ENCODE measurements around the gene B2M. TPM values are rescaled to one million over a fixed set of nuclear protein-coding genes. Genes with fewer than 3 reads are reported as not detected.
"Not testable (repeated sequence)": the region's sequence is repeated elsewhere in the genome, so short reads cannot be mapped to it uniquely, and the experiment has no call there.

Gene B2M
- total RNA-seq, 2 experiments from 2014 or later = 7,848 to 8,493 TPM

DNA sequence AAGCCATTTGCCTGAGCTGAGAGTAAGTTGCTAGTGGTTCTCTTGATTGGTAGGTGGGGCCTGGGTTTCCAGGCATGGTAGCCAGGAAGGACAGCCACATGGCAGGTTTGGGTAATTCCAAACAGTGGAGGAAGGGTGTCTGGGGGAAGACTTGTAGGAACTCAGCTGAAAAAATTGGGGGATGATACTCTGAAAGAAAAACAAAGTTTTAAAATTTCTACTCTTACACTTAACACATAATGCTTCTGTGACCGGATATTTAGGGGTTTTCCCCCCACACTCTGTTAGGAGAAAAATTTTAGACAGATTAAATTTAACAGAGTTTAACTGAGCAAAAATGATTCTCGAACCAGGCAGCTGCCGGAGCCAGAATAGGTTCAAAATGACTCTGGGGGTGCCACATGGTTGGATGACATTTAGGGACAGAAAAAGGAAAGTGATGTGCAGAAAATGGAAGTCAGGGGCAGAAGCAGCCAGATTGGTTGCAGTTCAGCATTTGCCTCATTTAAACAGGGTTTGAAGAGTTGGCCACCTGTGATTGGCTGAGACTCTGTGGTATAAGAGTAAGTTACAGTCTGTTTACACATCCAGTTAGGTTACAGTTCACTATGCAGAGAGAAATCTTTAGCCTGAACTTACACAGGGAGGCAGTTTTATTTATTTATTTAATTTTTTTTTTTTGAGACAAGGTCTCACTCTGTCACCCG, 8.1 kb downstream of the B2M start:
- no peaks in the 10 kb centered on the region for H3K9me3 Mint-ChIP-seq
- H3K27ac Mint-ChIP-seq = peak overlapping the region; percentile 91
- no peak for DNase-seq
- POLR2A ChIA-PET = interaction anchor here (0.7 to 24.8 kb wide), 7 partner anchors 2 to 183 kb away, joined by 3 to 1864 read pairs (median 427); partner anchors contain the start of genes B2M, EIF3J, PATL2 and SPG11
- ATAC-seq (ENCODE audit: low read depth) = peak; percentile 57
- H3K36me3 Mint-ChIP-seq = peaks cover 53% of the 10 kb centered on the region
- H3K4me3 Mint-ChIP-seq = peak overlapping the region; percentile 65
- H3K4me1 Mint-ChIP-seq = peaks cover 71% of the 10 kb centered on the region
- no peaks in the 10 kb centered on the region for H3K27me3 Mint-ChIP-seq

DNA sequence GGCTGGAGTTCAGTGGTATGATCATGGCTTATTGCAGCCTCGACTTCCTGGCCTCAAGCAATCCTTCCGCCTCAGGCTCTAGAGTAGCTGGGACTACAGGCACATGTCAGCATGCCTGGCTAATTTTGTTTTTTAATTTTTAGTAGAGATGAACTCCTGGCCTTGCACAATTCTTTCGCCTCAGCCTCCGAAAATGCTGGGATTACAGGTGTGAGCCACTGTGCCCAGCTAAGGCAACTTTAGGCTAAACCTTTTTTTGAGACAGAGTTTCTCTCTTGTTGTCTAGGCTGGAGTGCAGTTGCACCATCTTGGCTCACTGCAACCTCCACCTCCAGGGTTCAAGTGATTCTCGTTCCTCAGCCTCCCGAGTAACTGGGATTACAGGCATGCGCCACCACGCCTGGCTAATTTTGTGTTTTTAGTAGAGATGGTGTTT, 8.7 kb downstream of the B2M start:
- POLR2A ChIA-PET = interaction anchor here (0.7 to 24.8 kb wide), 6 partner anchors 2 to 169 kb away, joined by 3 to 1864 read pairs (median 830); partner anchors contain the start of genes B2M, PATL2, SPG11 and TRIM69
- peaks cover 48% of the 10 kb centered on the region for H3K36me3 Mint-ChIP-seq
- peaks cover 72% of the 10 kb centered on the region for H3K4me1 Mint-ChIP-seq
- peak overlapping the region; percentile 91 for H3K27ac Mint-ChIP-seq
- H3K27me3 Mint-ChIP-seq, H3K9me3 Mint-ChIP-seq, H3K4me3 Mint-ChIP-seq: not testable (repeated sequence)
- peak; percentile 51 for DNase-seq
- ATAC-seq (ENCODE audit: low read depth) = peak; percentile 2

DNA sequence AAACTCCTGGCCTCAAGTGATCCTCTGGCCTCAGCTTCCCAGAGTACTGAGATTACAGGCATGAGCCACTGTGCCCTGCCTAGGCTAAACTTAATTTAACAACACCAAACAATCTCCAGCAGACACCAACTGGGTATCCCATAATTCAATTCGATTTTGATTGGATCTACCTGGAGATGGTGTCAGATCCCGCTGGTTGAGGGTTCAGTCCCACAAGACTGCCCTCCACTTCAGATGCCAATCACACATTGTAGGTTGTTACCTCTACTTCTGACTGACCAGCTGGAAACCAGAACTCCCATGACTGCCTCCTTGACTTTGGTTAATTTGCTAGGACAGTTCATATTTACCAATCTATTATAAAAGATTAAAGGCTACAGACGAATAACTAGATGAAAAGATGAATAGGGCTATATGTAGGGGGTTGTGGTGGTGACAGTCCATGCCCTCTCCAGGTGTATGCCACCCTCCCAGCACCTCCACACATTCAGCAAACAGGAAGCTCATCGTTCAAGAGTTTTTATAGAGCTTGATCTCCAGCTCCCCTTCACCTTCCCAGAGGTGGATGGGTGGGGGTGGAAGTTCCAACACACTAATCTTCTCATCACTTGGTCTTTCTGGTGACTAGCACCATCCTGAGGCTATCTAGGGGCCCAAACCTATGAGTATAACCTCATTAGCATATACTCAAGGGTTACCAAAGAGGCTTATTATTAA, 9.3 kb downstream of the B2M start:
- H3K27me3 Mint-ChIP-seq = no peaks in the 10 kb centered on the region
- H3K27ac Mint-ChIP-seq = peak overlapping the region; percentile 91
- POLR2A ChIA-PET = interaction anchor here (0.7 to 24.8 kb wide), 8 partner anchors 3 to 170 kb away, joined by 3 to 1864 read pairs (median 215); partner anchors contain the start of genes B2M, PATL2, SPG11 and TRIM69
- ATAC-seq (ENCODE audit: low read depth) = peak; percentile 4
- peaks cover 71% of the 10 kb centered on the region for H3K4me1 Mint-ChIP-seq
- H3K4me3 Mint-ChIP-seq = peak overlapping the region; percentile 22
- peaks cover 42% of the 10 kb centered on the region for H3K36me3 Mint-ChIP-seq
- DNase-seq = no peak
- no peaks in the 10 kb centered on the region for H3K9me3 Mint-ChIP-seq

DNA sequence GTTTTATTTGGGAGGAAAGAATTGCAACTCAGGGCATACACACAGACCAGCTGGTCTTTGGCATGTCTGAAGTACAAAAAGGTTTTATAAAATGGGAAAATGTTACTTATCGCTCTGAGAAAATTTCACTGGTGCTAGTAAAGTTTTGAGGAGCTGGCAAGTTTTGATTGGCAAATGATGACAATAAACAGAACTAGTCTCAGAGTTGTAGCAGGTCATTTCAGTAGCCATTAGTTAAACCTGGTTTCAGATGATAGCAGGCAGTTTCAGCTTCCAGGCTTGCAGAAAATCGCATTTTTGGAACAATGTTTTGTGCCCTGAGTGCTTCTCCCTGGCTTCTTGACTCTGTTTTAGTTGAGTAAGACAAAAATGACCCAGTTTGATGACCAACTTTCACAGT, 10.7 kb downstream of the B2M start:
- no peaks in the 10 kb centered on the region for H3K9me3 Mint-ChIP-seq
- H3K27ac Mint-ChIP-seq = peak overlapping the region; percentile 91
- no peak for DNase-seq
- POLR2A ChIA-PET = interaction anchor here (18.2 to 24.8 kb wide), 4 partner anchors 4 to 55 kb away, joined by 427 to 1864 read pairs (median 1549); partner anchors contain the start of genes B2M, PATL2, SPG11 and TRIM69
- no peaks in the 10 kb centered on the region for H3K27me3 Mint-ChIP-seq
- no peak overlapping the region for H3K4me3 Mint-ChIP-seq
- peaks cover 28% of the 10 kb centered on the region for H3K36me3 Mint-ChIP-seq
- H3K4me1 Mint-ChIP-seq = peaks cover 67% of the 10 kb centered on the region
- no peak for ATAC-seq (ENCODE audit: low read depth)

DNA sequence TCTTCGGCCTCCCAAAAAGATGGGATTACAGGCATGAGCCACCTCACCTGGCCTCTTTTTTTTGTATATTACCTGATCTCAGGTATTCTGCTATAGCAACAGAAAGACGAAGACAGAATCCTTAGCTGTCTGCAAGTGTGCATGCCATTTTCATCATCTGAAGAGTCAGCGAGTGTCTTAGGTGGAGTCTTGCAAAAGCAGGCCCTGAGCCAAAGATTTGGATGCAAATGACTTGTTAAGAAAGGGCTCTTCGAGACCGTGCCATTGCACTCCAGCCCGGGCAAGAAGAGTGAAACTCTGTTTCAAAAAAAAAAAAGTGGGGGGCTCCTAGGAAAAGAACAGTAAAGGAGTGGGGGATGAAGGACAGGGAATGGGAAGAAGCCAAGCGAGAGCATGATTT, 14.8 kb downstream of the B2M start:
- Mint-ChIP-seq H3K27ac (peak overlapping the region; percentile 100), H3K27me3 (no peaks in the 10 kb centered on the region), H3K36me3 (peaks cover 5% of the 10 kb centered on the region), H3K4me3 (peak overlapping the region; percentile 83), H3K9me3 (no peaks in the 10 kb centered on the region), H3K4me1 (peaks cover 54% of the 10 kb centered on the region)
- no peak for ATAC-seq (ENCODE audit: low read depth)
- DNase-seq = no peak
- POLR2A ChIA-PET = interaction anchor here (0.8 to 24.8 kb wide), 8 partner anchors 3 to 61 kb away, joined by 3 to 1864 read pairs (median 28); partner anchors contain the start of genes B2M, PATL2, SPG11 and TRIM69

DNA sequence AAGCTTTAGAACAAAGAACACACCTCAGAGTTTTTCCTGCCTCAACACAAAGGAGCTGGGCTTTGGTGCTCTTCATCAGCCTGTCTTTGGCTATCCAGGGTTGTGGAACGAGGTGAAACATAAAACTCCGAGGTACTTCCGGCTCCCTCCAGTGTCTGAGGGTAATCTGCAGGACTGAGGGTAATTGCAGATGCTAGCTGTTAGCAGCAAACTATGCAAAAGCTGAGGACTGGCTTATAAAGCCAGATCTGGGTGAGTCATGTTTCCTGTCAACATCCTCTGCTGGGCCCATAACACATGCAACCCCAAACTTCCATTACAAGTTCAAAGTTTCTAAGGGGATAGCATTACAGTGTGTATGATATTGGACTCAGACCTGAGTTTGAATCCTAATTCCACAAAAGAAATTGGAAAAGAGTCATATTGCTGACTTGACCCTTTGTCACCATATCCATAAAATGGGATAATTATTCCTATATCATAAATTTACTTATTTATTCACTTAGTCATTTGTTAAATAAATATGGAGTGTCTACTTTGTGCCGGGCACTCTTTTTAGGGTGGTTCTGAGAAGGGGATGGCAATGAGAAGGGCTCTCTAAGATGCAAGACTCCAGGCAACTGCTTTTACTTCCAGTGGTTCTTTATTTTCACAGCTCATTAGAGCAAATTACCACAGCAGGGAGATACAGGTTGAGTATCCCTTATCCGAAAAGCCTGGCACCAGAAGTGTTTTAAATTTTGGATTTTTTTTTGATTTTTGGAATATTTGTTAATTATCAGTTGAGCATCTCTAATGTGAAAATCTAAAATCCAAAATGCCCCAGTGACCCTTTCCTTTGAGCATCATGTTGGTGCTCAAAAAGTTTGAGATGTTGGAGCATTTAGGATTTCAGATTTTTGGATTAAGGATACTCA, 15.5 kb downstream of the B2M start:
- peaks cover 55% of the 10 kb centered on the region for H3K4me1 Mint-ChIP-seq
- peak overlapping the region; percentile 100 for H3K27ac Mint-ChIP-seq
- no peaks in the 10 kb centered on the region for H3K27me3 Mint-ChIP-seq
- DNase-seq (peak; percentile 66), ATAC-seq (ENCODE audit: low read depth) (peak; percentile 55)
- H3K9me3 Mint-ChIP-seq = no peaks in the 10 kb centered on the region
- peak overlapping the region; percentile 98 for H3K4me3 Mint-ChIP-seq
- peaks cover 6% of the 10 kb centered on the region for H3K36me3 Mint-ChIP-seq
- POLR2A ChIA-PET = interaction anchor here (0.6 to 24.8 kb wide), 9 partner anchors 3 to 168 kb away, joined by 3 to 1864 read pairs (median 17); partner anchors contain the start of genes B2M, PATL2, SPG11 and TRIM69

DNA sequence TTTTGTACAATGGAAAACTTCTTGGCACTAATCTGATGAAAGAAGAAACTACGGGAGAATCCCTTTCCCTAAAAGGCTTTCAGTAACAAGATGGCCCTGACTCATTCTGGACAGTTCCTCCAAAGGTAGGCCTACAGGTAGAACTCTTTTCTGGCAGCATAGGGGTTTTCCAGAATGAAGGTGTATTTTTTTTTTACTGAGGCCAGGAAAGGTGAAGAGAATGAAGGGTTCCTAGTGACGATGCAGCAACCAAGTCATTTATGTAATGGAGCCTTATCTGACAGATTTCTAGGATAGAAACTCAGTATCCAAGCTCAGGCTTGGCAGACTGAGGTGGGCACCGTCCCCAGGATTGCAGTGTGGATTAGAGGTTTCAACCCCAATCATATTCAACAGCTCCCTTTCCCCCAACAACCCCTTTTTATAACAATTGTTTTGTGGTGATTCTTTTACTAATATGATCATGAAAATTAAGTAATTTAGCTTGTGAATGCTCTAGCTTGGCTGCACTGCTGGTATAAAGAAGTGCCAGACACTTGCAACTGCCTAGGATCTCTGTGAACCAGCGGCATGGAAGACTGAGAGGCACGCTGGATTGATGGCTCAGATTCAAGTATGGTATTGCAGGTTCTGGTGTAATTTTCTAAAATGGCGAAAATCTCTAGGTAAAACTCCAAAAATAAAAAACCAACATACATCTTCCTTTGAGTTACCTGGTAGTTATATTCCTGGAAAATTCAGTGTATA, 16.3 kb downstream of the B2M start:
- Mint-ChIP-seq H3K4me1 (peaks cover 61% of the 10 kb centered on the region), H3K27ac (peak overlapping the region; percentile 100), H3K4me3 (peak overlapping the region; percentile 98), H3K36me3 (peaks cover 12% of the 10 kb centered on the region), H3K27me3 (no peaks in the 10 kb centered on the region), H3K9me3 (no peaks in the 10 kb centered on the region)
- DNase-seq (no peak), ATAC-seq (ENCODE audit: low read depth) (no peak)
- POLR2A ChIA-PET = interaction anchor here (0.6 to 24.8 kb wide), 9 partner anchors 2 to 168 kb away, joined by 3 to 1864 read pairs (median 17); partner anchors contain the start of genes B2M, PATL2, SPG11 and TRIM69

DNA sequence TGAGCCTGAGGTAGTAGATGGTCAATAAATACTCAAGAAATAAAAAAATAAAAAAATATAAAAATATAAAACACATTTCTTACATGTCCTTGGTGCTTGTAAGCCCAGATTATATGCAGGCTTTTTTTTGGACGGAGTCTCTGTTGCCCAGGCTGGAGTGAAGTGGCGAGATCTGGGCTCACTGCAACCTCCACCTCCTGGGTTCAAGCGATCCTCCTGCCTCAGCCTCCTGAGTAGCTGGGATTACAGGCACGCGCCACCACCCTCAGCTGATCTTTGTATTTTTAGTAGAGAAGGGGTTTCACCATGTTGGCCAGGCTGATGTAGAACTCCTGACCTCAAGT, 16.9 kb downstream of the B2M start:
- POLR2A ChIA-PET = interaction anchor here (0.6 to 24.8 kb wide), 13 partner anchors 1 to 301 kb away, joined by 3 to 1864 read pairs (median 6); partner anchors contain the start of genes B2M, CTDSPL2, EIF3J and PATL2

DNA sequence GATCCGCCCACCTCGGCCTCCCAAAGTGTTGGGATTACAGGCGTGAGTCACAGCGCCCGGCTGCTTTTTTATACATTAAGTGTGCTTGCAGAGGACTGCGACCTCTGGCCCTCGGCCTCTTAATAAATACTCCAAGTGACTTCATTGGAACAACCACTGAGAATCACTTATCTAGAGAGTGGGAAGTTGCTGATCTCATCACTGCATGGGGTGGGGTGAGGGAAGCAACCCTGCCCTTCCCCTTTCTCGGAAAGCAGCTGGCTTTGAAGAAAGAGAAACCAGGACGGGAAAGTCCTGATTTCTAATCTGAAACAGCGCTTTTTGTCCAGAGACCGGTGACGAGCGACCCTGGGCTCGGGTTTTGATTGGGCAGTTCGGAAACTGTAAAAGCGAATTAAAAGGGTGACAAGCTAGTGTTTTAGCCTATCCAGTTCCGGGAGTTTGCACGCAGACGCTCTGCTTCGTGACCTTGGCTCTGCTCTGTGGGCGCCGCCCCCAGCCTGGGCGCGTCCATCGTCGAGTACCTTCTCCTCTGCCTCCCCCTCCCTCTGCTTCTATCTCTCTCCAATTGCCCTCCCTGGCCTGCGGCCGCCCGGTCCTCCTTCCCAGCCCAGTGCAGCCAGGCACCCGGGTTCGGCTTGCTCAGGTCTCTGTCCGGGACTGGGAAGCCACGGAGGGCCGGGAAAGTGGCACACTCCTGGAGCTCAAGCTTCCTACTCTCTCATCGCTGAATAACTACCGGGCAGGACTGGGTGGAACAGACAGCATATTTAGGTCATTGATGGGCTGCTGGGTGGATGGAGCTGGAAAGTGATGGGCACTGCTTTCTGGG, 17.5 kb downstream of the B2M start:
- Mint-ChIP-seq H3K27me3 (no peaks in the 10 kb centered on the region), H3K27ac (peak overlapping the region; percentile 100), H3K9me3 (no peaks in the 10 kb centered on the region), H3K36me3 (peaks cover 15% of the 10 kb centered on the region), H3K4me1 (peaks cover 62% of the 10 kb centered on the region), H3K4me3 (peak overlapping the region; percentile 98)
- peak; percentile 79 for ATAC-seq (ENCODE audit: low read depth)
- POLR2A ChIA-PET = interaction anchor here (0.6 to 24.8 kb wide), 15 partner anchors 1 to 302 kb away, joined by 3 to 1864 read pairs (median 5); partner anchors contain the start of genes B2M, CTDSPL2, EIF3J and PATL2
- peak; percentile 91 for DNase-seq

More for the DNA sequence above, 16.9 kb downstream of the B2M start:
- ATAC-seq (ENCODE audit: low read depth); H3K9me3 Mint-ChIP-seq; H3K27me3 Mint-ChIP-seq; DNase-seq: not testable (repeated sequence)
- Mint-ChIP-seq H3K4me1 (peaks cover 61% of the 10 kb centered on the region), H3K36me3 (peaks cover 12% of the 10 kb centered on the region), H3K27ac (peak overlapping the region; percentile 100), H3K4me3 (peak overlapping the region; percentile 98)

DNA sequence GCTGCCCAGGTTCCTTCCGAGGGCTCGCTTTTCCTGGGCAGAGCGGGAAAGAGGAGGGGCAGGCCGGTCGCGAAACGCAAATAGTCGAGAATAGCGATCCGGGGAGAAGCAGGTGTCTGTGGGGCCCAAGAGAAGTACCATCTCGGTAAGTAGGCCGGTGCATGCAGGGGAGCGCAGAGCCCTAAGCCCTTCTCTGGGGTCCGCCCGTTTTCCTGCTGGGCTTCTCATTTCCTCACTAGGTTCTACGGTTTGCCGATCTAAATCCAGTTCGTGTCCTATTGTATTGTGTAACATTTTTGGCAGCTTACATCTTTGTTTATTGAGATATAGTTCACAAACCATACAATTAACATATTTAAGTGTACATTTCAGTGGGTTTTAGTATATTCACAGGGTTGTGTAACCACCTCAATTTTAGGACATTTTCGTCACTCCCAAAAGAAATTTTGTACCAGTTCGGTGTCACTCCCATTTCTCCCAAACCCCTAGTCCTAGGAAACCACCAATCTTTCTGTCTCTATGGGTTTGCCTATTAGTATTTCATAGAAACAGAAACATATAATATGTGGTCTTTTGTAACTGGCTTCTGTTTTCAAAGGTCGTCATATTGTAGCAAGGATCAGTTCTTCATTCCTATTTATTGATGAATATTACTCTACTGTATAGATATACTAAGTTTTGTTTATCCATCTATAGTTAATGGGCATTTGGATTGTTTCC, 18.3 kb downstream of the B2M start:
- no peaks in the 10 kb centered on the region for H3K27me3 Mint-ChIP-seq
- H3K36me3 Mint-ChIP-seq = peaks cover 15% of the 10 kb centered on the region
- peak; percentile 7 for ATAC-seq (ENCODE audit: low read depth)
- H3K9me3 Mint-ChIP-seq = no peaks in the 10 kb centered on the region
- H3K4me3 Mint-ChIP-seq = peak overlapping the region; percentile 98
- H3K4me1 Mint-ChIP-seq = peaks cover 60% of the 10 kb centered on the region
- no peak for DNase-seq
- peak overlapping the region; percentile 100 for H3K27ac Mint-ChIP-seq
- POLR2A ChIA-PET = interaction anchor here (0.5 to 24.8 kb wide), 11 partner anchors 0 to 294 kb away, joined by 3 to 1864 read pairs (median 17); partner anchors contain the start of genes B2M, EIF3J, PATL2 and SPG11

All from activated naive CD8-positive, alpha-beta T cell treated with anti-CD3 and anti-CD28 coated beads, Interleukin-2, amount 10 ng/mL, durations not matched to agents 7 days and 5 days (primary cell).